Left lung (tissue), 10 donors: ENCODE results near the gene RARS2. TPM values are rescaled to one million over a fixed set of nuclear protein-coding genes. Genes with fewer than 3 reads are reported as not detected.
A peak's percentile ranks its signal among the peaks of the same experiment; 100 is the strongest.

Experiments
- ATAC-seq: fragments of 200-7000 bp; cut with Tn5 transposase; one replicate; pipeline ENCODE4 v1.9.1; 2020; ENCODE audit warnings: moderate library complexity
- DNase-seq, 4 donors: peaks; one replicate each; pipeline ENCODE4 v3.0.0-alpha.2; 2013 to 2020
- H3K27ac ChIP-seq, 2 donors: fragments of 200-600 bp; sonication (generic) in 1 of 2; one replicate each; pipeline versions ENCODE4 v1.5.0 to v1.8.0; 2020 to 2021
- H3K27me3 ChIP-seq, 2 donors: fragments of 200-600 bp; sonication (generic) in 1 of 2; one replicate each; pipeline versions ENCODE4 v1.5.0 to v1.8.0; 2020 to 2021
- H3K36me3 ChIP-seq, 2 donors: fragments of 200-600 bp; sonication (generic) in 1 of 2; one replicate each; pipeline versions ENCODE4 v1.5.0 to v1.8.0; 2020 to 2021
- H3K4me1 ChIP-seq, 2 donors: fragments of 200-600 bp; one replicate each; pipeline ENCODE4 v1.8.0; 2021
- H3K4me3 ChIP-seq, 2 donors: fragments of 200-600 bp; sonication (generic) in 1 of 2; one replicate each; pipeline versions ENCODE4 v1.5.0 to v1.8.0; 2020 to 2021; ENCODE audit warnings: mild to moderate bottlenecking in 1 of 2
- H3K9me3 ChIP-seq, 2 donors: fragments of 200-600 bp; sonication (generic) in 1 of 2; one replicate each; pipeline versions ENCODE4 v1.5.0 to v1.8.0; 2020 to 2021
- CTCF ChIP-seq, 2 donors: fragments of 200-600 bp; sonication (generic) in 1 of 2; IDR thresholded peaks; one replicate each; pipeline versions ENCODE4 v1.5.0 to v1.8.0; 2021; ENCODE audit warnings: antibody characterized with exemption in 2 of 2
- intact Hi-C, 2 donors: fragments of 100-400 bp; cut with DNase I; formaldehyde crosslinking; loops; one replicate each; pipeline versions ENCODE4 v1.11.2 to v1.14.2; 2022
- polyA plus RNA-seq, 6 donors: library from polyadenylated mRNA; unstranded; fragments of 120-200 nt; gene quantifications; one replicate each; pipeline ENCODE4 v1.2.1, GENCODE V29; 2013; ENCODE audit not compliant: insufficient read length in 6 of 6
- total RNA-seq, 2 donors: library from RNA; stranded (reverse); fragmentation: NEBNext Ultra II Directional; extraction: Animal tissue kit (Norgen Biotek cat#: 25700); gene quantifications; one replicate each; pipeline ENCODE4 v1.2.1, GENCODE V29; 2021
- donor health status: DM: no; HTN: yes; CAD: no.
- donor health status: DM: no; HTN: no; CAD: no.

RARS2 gene
- total and polyA plus RNA-seq, 8 donors, result 31.1 to 71.7 (median 69.4) TPM

DNA sequence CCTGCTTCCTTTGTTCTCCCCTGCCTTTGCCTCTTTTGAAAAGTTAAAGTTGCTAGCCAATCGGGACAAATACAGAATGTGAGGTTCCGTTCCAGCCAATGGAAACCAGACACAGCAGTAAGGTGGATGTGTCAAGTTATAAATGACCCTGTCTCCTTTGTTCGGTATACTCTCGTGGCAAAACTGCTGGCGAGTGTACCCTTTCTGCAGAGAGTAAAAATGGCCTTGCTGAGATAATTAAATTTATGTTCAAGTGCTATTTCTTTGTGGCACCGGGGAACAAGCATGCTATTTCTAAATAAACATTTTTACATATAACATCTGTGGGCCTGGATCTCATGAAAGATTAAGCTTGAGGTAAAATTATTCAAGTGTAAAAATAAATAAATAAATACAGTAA is 50.2 kb downstream of the RARS2 start:
- peaks cover 0 to 53% of the 10 kb centered on the region in 2 donors for H3K36me3 ChIP-seq
- TF ChIP-seq CTCF (IDR thresholded peaks at IDR 0.05), result no peak
- DNase-seq (no peak), ATAC-seq (no peak)
- H3K27ac ChIP-seq, result no peak overlapping the region
- peaks cover 0 to 4% of the 10 kb centered on the region in 2 donors for H3K9me3 ChIP-seq
- no peaks in the 10 kb centered on the region for H3K27me3 ChIP-seq
- no peaks in the 10 kb centered on the region for H3K4me1 ChIP-seq
- intact Hi-C loops, result no loop called here
- no peak overlapping the region for H3K4me3 ChIP-seq

DNA sequence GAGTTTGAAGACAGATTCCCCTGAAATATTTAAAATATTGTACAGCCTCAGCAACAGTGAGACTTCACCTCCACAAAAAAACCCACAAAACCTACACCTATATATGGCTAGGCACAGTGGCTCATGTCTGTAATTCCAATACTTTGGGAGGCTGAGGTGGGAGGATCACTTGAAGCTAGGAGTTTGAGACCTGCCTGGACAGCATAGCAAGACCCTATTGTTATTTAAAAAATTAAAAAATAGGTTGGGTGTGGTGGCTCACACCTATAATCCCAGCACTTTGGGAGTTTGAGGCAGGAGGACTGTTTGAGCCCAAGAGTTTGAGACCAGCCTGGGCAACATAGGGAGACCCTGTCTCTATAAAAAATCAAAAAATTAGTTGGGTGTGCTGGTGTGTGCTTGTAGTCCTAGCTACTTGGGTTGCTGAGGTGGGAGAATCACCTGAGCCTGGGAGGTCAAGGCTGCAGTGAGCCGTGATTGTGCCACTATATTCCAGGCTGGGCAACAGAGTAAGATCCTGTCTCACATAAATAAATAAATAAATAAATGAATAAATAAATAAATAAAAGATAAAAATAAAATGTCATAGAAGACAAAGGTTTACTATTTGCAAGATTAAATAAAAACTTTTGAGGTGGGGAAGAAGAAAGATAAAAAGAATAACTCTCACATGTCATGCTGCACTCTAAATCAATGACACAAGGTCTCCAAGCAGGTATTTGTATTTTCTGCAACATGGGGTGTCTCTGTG is 51.1 kb downstream of the RARS2 start:
- Histone ChIP-seq H3K27ac (no peak overlapping the region), H3K4me3 (no peak overlapping the region), H3K27me3 (no peaks in the 10 kb centered on the region), H3K36me3 (peaks cover 0 to 45% of the 10 kb centered on the region in 2 donors), H3K4me1 (no peaks in the 10 kb centered on the region), H3K9me3 (peaks cover 0 to 4% of the 10 kb centered on the region in 2 donors)
- intact Hi-C loops, result no loop called here
- TF ChIP-seq CTCF (IDR thresholded peaks at IDR 0.05), result no peak
- ATAC-seq (no peak), DNase-seq (no peak)

GRCh38 chr6:87534377-87535047 is 55.3 kb downstream of the RARS2 start:
- intact Hi-C loops, result no loop called here
- DNase-seq, result no peak
- ATAC-seq, result peak; percentile 72
- H3K27ac ChIP-seq, result no peak overlapping the region
- no peaks in the 10 kb centered on the region for H3K4me1 ChIP-seq
- H3K36me3 ChIP-seq, result peaks cover 0 to 25% of the 10 kb centered on the region in 2 donors
- no peaks in the 10 kb centered on the region for H3K9me3 ChIP-seq
- H3K4me3 ChIP-seq, result no peak overlapping the region
- no peaks in the 10 kb centered on the region for H3K27me3 ChIP-seq
- no peak for TF ChIP-seq CTCF (IDR thresholded peaks at IDR 0.05)

DNA sequence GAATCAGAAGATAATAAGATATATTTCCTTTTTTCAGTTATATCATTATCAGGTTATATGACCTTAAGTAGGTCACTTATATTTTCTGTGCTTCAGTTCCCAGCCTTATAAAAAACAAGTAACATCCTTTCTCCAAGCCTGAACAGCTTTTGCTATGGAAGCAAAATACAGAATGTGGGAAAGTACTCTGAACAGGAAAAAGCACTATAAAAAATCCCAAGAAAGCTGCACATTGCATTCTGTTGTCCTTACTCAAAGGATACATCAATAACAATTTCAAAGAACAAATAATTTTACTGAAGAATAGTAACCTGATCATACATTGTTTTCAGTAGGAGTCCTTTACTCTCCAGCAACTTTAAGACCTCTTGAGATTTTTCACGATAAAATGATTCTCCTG is 60.6 kb downstream of the RARS2 start:
- Histone ChIP-seq H3K4me1 (no peaks in the 10 kb centered on the region), H3K4me3 (no peak overlapping the region), H3K36me3 (peaks cover 0 to 44% of the 10 kb centered on the region in 2 donors), H3K9me3 (no peaks in the 10 kb centered on the region), H3K27ac (no peak overlapping the region), H3K27me3 (no peaks in the 10 kb centered on the region)
- ATAC-seq, result no peak
- no peak for TF ChIP-seq CTCF (IDR thresholded peaks at IDR 0.05)
- no peak for DNase-seq
- intact Hi-C loops, result no loop called here

- Histone ChIP-seq H3K36me3 (peaks cover 0 to 59% of the 10 kb centered on the region in 2 donors), H3K4me3 (no peak overlapping the region), H3K4me1 (no peaks in the 10 kb centered on the region), H3K27me3 (no peaks in the 10 kb centered on the region), H3K9me3 (no peaks in the 10 kb centered on the region), H3K27ac (no peak overlapping the region)
- intact Hi-C loops, result no loop called here
- ATAC-seq (no peak), DNase-seq (no peak)
- no peak for TF ChIP-seq CTCF (IDR thresholded peaks at IDR 0.05)
Observed at GRCh38 chr6:87522686-87523085, 67.1 kb downstream of the RARS2 start.
